Activated CD8-positive, alpha-beta T cell treated with anti-CD3 and anti-CD28 coated beads for 36 hours (primary cell): Measurements from ENCODE around the gene YOD1. TPM values are rescaled to one million over a fixed set of nuclear protein-coding genes. Genes with fewer than 3 reads are reported as not detected.

Experiments
- ATAC-seq: fragments of 200-7000 bp; cut with Tn5 transposase; one replicate; pipeline ENCODE4 v1.10.0; 2021; ENCODE audit warnings: mild to moderate bottlenecking, moderate library complexity
- CTCF ChIA-PET: fragments of 350-600 bp; sonication (Branson Sonifier 250); formaldehyde crosslinking; loops from one replicate; lab custom pipeline; 2021; ENCODE audit warnings: antibody characterized with exemption; lab: Charles Lee
- POLR2A ChIA-PET: fragments of 350-600 bp; sonication (Branson Sonifier 250); formaldehyde crosslinking; loops from one replicate; lab custom pipeline; 2021; ENCODE audit warnings: antibody characterized with exemption; lab: Charles Lee
- DNase-seq: peaks from one replicate; pipeline ENCODE4 v3.0.0-alpha.2; 2020
- H3K27ac Mint-ChIP-seq: one replicate; pipeline ENCODE4 v1.8.0; 2021; ENCODE audit warnings: mild to moderate bottlenecking, mixed read lengths
- H3K27me3 Mint-ChIP-seq: one replicate; pipeline ENCODE4 v1.8.0; 2021; ENCODE audit warnings: mixed read lengths
- H3K36me3 Mint-ChIP-seq: one replicate; pipeline ENCODE4 v1.8.0; 2021; ENCODE audit warnings: low read depth, mixed read lengths
- H3K4me1 Mint-ChIP-seq: one replicate; pipeline ENCODE4 v1.8.0; 2021; ENCODE audit warnings: low read depth, mixed read lengths
- H3K4me3 Mint-ChIP-seq: one replicate; pipeline ENCODE4 v1.8.0; 2021; ENCODE audit warnings: mild to moderate bottlenecking, moderate library complexity, mixed read lengths
- H3K9me3 Mint-ChIP-seq: one replicate; pipeline ENCODE4 v1.8.0; 2021; ENCODE audit warnings: mixed read lengths
- intact Hi-C: fragments of 100-400 bp; cut with micrococcal nuclease; formaldehyde crosslinking; loops from one replicate; pipeline ENCODE4 v1.10.0; 2022
- total RNA-seq, 2 experiments: library from RNA; stranded (reverse); gene quantifications; one replicate each; pipeline ENCODE4 v1.2.3, GENCODE V29; 2021
- TF ChIP-seq, protein P1 (sequence below): fragments of 200-600 bp; IDR thresholded peaks from one replicate; pipeline ENCODE4 v1.8.0; 2022; ENCODE audit warnings: antibody characterized with exemption, mild to moderate bottlenecking

YOD1 gene
- total RNA-seq, 2 experiments from 2014 or later: 7.4 to 7.5 TPM

DNA sequence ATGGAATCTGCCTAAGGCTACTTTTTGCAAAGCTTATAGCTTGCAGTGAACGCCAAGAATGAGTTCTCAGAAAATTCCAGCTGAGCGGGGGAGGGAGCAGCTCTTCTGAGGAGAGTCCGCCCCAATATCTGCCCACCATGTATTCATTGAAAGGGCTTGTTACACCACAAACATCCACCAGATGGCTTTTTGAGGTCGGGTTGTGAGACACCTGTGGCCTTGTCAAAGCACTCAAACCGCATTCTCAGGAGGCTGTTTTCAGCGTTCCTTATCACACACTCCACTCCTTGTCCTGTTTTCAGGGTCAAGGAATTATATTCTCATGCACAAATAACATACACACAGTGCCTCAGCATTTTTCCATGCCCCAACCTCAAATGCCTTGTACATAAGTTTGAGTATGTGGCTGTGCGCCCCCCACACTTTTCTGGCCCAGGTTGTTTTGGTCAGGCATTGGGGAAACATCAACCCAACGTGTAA, 33.7 kb upstream of the YOD1 start:
- H3K27me3 Mint-ChIP-seq: peaks cover 2% of the 10 kb centered on the region
- intact Hi-C loops: loop anchor here (2.0 to 5.0 kb wide), 4 partner anchors 253 to 414 kb away; no protein-coding TSS in a partner anchor
- TF ChIP-seq, protein P1, sequence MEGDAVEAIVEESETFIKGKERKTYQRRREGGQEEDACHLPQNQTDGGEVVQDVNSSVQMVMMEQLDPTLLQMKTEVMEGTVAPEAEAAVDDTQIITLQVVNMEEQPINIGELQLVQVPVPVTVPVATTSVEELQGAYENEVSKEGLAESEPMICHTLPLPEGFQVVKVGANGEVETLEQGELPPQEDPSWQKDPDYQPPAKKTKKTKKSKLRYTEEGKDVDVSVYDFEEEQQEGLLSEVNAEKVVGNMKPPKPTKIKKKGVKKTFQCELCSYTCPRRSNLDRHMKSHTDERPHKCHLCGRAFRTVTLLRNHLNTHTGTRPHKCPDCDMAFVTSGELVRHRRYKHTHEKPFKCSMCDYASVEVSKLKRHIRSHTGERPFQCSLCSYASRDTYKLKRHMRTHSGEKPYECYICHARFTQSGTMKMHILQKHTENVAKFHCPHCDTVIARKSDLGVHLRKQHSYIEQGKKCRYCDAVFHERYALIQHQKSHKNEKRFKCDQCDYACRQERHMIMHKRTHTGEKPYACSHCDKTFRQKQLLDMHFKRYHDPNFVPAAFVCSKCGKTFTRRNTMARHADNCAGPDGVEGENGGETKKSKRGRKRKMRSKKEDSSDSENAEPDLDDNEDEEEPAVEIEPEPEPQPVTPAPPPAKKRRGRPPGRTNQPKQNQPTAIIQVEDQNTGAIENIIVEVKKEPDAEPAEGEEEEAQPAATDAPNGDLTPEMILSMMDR: peak; percentile 70
- H3K27ac Mint-ChIP-seq: no peak overlapping the region
- peak; percentile 73 for DNase-seq
- no peaks in the 10 kb centered on the region for H3K36me3 Mint-ChIP-seq
- ChIA-PET CTCF (interaction anchor here (0.6 to 3.1 kb wide), 30 partner anchors 10 to 415 kb away, joined by 3 to 38 read pairs (median 4); partner anchors contain the start of gene PFKFB2), POLR2A (interaction anchor here (0.8 to 0.9 kb wide), 2 partner anchors 56 to 415 kb away, joined by 3 read pairs; no protein-coding TSS in a partner anchor)
- no peak overlapping the region for H3K4me3 Mint-ChIP-seq
- no peaks in the 10 kb centered on the region for H3K9me3 Mint-ChIP-seq
- peak; percentile 83 for ATAC-seq
- peaks cover 25% of the 10 kb centered on the region for H3K4me1 Mint-ChIP-seq

DNA sequence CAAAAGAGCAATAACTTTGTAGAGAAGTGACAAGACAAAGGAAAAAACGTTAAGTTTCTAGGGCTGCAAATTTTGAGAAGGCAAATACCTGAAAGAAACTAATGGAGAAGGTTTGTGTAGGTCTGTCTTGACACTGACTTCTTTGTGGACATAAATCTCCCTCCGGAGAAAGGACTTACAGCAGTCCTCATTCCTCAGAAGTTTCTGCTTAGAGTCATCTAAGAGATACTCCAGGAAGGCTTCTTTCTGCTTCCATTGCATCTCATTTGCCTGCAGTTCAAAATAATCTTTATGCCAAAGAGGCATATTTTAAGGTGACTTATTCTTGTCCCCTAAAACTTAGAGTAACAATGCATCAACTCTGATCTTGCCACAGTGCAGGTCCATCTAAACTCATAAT, 33.2 kb upstream of the YOD1 start:
- H3K4me3 Mint-ChIP-seq: no peak overlapping the region
- POLR2A ChIA-PET: interaction anchor here (0.8 to 1.2 kb wide), 3 partner anchors 37 to 416 kb away, joined by 3 to 4 read pairs (median 3); no protein-coding TSS in a partner anchor

DNA sequence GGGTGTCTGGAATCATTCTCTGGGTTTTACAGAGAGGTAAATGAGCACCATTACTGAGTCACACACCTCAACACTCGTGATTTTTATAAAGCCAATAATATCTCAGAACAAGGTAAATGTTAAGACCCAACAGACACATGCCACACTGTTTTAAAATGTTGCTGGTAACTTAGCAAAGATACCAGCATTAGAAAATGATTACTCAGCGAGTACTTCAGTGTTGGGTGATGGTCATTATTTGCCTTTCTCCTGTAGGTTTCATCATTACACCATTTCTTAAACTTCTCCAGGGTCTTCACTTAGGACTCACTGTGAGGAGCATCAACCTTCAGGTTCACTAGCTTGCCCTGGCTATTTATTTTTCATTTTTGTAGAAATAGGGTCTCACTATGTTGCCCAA, 30.8 kb upstream of the YOD1 start:
- intact Hi-C loops: no loop called here
- DNase-seq (no peak), ATAC-seq (no peak)
- no peak overlapping the region for H3K27ac Mint-ChIP-seq
- no peaks in the 10 kb centered on the region for H3K9me3 Mint-ChIP-seq
- TF ChIP-seq, protein P1: no peak
- POLR2A ChIA-PET: no interaction called here
- H3K36me3 Mint-ChIP-seq: no peaks in the 10 kb centered on the region
- peaks cover 2% of the 10 kb centered on the region for H3K27me3 Mint-ChIP-seq
- CTCF ChIA-PET: interaction anchor here (0.6 to 2.3 kb wide), 3 partner anchors 32 to 418 kb away, joined by 3 to 10 read pairs (median 3); partner anchors contain the start of gene YOD1
- H3K4me3 Mint-ChIP-seq: no peak overlapping the region
- H3K4me1 Mint-ChIP-seq: peaks cover 10% of the 10 kb centered on the region

More for the DNA sequence above, 33.2 kb upstream of the YOD1 start:
- Mint-ChIP-seq H3K27ac (no peak overlapping the region), H3K9me3 (no peaks in the 10 kb centered on the region), H3K36me3 (no peaks in the 10 kb centered on the region), H3K27me3 (peaks cover 2% of the 10 kb centered on the region), H3K4me1 (peaks cover 20% of the 10 kb centered on the region)
- TF ChIP-seq, protein P1: no peak
- CTCF ChIA-PET: interaction anchor here (0.6 to 3.1 kb wide), 31 partner anchors 9 to 415 kb away, joined by 3 to 38 read pairs (median 4); partner anchors contain the start of gene PFKFB2
- intact Hi-C loops: loop anchor here (2.0 kb wide), 3 partner anchors 321 to 415 kb away; no protein-coding TSS in a partner anchor
- no peak for ATAC-seq
- DNase-seq: no peak

DNA sequence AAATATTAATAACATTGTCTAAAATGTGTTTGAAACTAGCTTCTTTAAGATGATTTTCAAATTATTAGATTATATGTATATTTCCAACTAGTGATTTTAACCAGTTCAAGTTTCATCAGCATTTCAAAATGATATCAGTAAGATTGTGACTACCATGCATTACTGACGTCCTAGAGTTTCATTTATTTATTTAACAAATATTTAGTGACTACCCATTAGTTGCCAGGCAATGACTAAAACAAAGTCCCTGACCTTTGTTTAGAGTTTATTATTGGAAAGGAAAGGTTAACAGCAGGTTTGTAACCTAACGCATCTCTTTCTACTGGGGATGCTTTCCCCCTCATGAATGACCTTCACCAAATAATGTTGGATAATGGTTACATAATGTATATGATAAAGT, 30.1 kb upstream of the YOD1 start:
- no peaks in the 10 kb centered on the region for H3K36me3 Mint-ChIP-seq
- CTCF ChIA-PET: interaction anchor here (1.9 to 3.1 kb wide), 5 partner anchors 28 to 418 kb away, joined by 6 to 15 read pairs (median 12); partner anchors contain the start of genes PFKFB2 and YOD1

More for the DNA sequence above, 30.1 kb upstream of the YOD1 start:
- H3K4me1 Mint-ChIP-seq: peaks cover 10% of the 10 kb centered on the region
- DNase-seq (no peak), ATAC-seq (no peak)
- POLR2A ChIA-PET: no interaction called here
- H3K27ac Mint-ChIP-seq: no peak overlapping the region
- no peaks in the 10 kb centered on the region for H3K9me3 Mint-ChIP-seq
- H3K4me3 Mint-ChIP-seq: no peak overlapping the region
- intact Hi-C loops: no loop called here
- peaks cover 2% of the 10 kb centered on the region for H3K27me3 Mint-ChIP-seq
- TF ChIP-seq, protein P1: no peak
